ENCODE results near the gene C5orf46. TPM values are rescaled to one million over a fixed set of nuclear protein-coding genes. Genes with fewer than 3 reads are reported as not detected.

Gene C5orf46
- total RNA-seq, 1 experiment from 2014 or later = not detected

DNA sequence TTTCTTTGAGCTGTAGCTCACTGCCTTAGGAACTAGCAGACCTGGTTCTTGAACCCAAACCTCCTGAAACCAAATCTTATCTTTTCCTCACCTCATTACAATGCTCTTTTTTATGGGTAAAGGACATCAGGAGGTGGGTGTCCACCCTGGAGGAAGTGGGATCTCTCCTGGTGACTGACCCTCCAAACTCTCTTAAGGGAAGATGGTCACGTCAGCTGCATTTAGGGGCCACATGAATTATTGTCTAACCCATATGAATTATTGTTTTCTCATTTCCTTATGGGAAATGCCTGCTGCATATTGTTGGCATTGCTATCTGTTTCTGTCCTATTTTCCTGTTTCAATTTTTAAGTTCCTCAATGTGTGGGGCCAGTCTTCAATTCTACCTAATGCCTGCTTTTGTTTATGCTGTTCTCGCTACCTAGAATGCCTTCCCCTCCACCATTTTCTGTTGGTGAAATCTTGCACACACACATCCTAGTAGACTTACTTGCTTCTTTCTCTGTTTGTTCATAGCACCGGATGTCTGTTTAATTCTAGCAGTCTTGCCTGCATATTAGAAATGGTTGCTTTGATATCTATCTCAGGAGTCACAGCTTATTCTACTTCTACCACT lies 52.9 kb downstream of the C5orf46 start:
- ChIA-PET CTCF (interaction anchor here (2.6 kb wide), 1 partner anchor 81 kb away, joined by 8 read pairs; no protein-coding TSS in a partner anchor), POLR2A (no interaction called here)
- no peak for ATAC-seq

More for the DNA sequence above, 52.9 kb downstream of the C5orf46 start:
- TF ChIP-seq JUN (CRISPR knock-in tag; IDR thresholded peaks at IDR 0.05) (no peak), ZNF671 (CRISPR knock-in tag; IDR thresholded peaks at IDR 0.05) (peak; percentile 94), PRRX2 (CRISPR knock-in tag; IDR thresholded peaks at IDR 0.05) (peak; percentile 67), ZNF263 (CRISPR knock-in tag; IDR thresholded peaks at IDR 0.05; ENCODE audit: low read depth) (no peak), ZNF416 (CRISPR knock-in tag; IDR thresholded peaks at IDR 0.05) (peak; percentile 89), OVOL2 (CRISPR knock-in tag; IDR thresholded peaks at IDR 0.05; ENCODE audit: borderline replicate concordance) (no peak), EMX1 (CRISPR knock-in tag; IDR thresholded peaks at IDR 0.05) (peak; percentile 91), JAZF1 (CRISPR knock-in tag; IDR thresholded peaks at IDR 0.05) (no peak), NFATC4 (CRISPR knock-in tag; IDR thresholded peaks at IDR 0.05) (peak; percentile 86)
- TF ChIP-seq, protein P1, sequence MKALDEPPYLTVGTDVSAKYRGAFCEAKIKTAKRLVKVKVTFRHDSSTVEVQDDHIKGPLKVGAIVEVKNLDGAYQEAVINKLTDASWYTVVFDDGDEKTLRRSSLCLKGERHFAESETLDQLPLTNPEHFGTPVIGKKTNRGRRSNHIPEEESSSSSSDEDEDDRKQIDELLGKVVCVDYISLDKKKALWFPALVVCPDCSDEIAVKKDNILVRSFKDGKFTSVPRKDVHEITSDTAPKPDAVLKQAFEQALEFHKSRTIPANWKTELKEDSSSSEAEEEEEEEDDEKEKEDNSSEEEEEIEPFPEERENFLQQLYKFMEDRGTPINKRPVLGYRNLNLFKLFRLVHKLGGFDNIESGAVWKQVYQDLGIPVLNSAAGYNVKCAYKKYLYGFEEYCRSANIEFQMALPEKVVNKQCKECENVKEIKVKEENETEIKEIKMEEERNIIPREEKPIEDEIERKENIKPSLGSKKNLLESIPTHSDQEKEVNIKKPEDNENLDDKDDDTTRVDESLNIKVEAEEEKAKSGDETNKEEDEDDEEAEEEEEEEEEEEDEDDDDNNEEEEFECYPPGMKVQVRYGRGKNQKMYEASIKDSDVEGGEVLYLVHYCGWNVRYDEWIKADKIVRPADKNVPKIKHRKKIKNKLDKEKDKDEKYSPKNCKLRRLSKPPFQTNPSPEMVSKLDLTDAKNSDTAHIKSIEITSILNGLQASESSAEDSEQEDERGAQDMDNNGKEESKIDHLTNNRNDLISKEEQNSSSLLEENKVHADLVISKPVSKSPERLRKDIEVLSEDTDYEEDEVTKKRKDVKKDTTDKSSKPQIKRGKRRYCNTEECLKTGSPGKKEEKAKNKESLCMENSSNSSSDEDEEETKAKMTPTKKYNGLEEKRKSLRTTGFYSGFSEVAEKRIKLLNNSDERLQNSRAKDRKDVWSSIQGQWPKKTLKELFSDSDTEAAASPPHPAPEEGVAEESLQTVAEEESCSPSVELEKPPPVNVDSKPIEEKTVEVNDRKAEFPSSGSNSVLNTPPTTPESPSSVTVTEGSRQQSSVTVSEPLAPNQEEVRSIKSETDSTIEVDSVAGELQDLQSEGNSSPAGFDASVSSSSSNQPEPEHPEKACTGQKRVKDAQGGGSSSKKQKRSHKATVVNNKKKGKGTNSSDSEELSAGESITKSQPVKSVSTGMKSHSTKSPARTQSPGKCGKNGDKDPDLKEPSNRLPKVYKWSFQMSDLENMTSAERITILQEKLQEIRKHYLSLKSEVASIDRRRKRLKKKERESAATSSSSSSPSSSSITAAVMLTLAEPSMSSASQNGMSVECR (CRISPR knock-in tag; IDR thresholded peaks at IDR 0.05; ENCODE audit: borderline replicate concordance) = no peak
- TF ChIP-seq, protein P2, sequence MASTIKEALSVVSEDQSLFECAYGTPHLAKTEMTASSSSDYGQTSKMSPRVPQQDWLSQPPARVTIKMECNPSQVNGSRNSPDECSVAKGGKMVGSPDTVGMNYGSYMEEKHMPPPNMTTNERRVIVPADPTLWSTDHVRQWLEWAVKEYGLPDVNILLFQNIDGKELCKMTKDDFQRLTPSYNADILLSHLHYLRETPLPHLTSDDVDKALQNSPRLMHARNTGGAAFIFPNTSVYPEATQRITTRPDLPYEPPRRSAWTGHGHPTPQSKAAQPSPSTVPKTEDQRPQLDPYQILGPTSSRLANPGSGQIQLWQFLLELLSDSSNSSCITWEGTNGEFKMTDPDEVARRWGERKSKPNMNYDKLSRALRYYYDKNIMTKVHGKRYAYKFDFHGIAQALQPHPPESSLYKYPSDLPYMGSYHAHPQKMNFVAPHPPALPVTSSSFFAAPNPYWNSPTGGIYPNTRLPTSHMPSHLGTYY (CRISPR knock-in tag; IDR thresholded peaks at IDR 0.05) = peak; percentile 73; the same call in 1 of the 2 replicates
- TF ChIP-seq, protein P3, sequence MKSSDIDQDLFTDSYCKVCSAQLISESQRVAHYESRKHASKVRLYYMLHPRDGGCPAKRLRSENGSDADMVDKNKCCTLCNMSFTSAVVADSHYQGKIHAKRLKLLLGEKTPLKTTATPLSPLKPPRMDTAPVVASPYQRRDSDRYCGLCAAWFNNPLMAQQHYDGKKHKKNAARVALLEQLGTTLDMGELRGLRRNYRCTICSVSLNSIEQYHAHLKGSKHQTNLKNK (CRISPR knock-in tag; IDR thresholded peaks at IDR 0.05) = peak; percentile 87
- TF ChIP-seq, protein P4, sequence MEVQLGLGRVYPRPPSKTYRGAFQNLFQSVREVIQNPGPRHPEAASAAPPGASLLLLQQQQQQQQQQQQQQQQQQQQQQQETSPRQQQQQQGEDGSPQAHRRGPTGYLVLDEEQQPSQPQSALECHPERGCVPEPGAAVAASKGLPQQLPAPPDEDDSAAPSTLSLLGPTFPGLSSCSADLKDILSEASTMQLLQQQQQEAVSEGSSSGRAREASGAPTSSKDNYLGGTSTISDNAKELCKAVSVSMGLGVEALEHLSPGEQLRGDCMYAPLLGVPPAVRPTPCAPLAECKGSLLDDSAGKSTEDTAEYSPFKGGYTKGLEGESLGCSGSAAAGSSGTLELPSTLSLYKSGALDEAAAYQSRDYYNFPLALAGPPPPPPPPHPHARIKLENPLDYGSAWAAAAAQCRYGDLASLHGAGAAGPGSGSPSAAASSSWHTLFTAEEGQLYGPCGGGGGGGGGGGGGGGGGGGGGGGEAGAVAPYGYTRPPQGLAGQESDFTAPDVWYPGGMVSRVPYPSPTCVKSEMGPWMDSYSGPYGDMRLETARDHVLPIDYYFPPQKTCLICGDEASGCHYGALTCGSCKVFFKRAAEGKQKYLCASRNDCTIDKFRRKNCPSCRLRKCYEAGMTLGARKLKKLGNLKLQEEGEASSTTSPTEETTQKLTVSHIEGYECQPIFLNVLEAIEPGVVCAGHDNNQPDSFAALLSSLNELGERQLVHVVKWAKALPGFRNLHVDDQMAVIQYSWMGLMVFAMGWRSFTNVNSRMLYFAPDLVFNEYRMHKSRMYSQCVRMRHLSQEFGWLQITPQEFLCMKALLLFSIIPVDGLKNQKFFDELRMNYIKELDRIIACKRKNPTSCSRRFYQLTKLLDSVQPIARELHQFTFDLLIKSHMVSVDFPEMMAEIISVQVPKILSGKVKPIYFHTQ (CRISPR knock-in tag; IDR thresholded peaks at IDR 0.05) = peak; percentile 92
- TF ChIP-seq, protein P5, sequence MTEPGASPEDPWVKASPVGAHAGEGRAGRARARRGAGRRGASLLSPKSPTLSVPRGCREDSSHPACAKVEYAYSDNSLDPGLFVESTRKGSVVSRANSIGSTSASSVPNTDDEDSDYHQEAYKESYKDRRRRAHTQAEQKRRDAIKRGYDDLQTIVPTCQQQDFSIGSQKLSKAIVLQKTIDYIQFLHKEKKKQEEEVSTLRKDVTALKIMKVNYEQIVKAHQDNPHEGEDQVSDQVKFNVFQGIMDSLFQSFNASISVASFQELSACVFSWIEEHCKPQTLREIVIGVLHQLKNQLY (CRISPR knock-in tag; IDR thresholded peaks at IDR 0.05) = no peak
- TF ChIP-seq, protein P6, sequence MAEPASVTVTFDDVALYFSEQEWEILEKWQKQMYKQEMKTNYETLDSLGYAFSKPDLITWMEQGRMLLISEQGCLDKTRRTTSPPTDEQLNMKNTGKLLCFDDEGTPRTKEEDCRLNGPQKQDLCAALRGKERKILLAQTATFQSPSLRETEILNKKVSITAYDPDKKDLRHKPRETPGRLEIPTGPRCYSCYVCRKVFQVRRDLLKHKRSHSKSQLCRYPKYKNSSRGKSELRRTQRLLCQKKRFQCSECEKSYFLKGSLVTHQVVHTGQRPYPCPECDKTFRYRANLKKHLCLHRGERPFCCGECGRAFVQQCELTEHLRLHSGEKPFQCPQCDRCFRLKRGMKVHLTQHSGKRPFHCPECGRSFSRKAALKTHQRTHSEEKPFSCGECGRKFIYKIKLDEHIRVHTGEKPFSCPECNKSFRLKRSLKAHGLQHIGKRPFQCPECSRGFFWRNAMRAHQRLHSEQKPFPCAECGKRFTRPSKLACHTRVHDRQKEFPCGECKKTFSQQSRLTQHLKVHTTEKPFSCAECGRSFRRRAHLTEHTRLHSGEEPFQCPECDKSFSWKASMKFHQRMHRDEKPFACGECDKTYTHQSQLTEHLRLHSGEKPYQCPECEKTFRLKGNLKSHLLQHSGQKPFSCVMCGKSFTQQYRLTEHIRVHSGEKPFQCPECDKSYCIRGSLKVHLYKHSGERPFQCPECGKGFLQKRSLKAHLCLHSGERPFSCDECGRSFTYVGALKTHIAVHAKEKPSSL (CRISPR knock-in tag; conservative IDR thresholded peaks at IDR 0.05) = peak; percentile 85
- TF ChIP-seq, protein P7, sequence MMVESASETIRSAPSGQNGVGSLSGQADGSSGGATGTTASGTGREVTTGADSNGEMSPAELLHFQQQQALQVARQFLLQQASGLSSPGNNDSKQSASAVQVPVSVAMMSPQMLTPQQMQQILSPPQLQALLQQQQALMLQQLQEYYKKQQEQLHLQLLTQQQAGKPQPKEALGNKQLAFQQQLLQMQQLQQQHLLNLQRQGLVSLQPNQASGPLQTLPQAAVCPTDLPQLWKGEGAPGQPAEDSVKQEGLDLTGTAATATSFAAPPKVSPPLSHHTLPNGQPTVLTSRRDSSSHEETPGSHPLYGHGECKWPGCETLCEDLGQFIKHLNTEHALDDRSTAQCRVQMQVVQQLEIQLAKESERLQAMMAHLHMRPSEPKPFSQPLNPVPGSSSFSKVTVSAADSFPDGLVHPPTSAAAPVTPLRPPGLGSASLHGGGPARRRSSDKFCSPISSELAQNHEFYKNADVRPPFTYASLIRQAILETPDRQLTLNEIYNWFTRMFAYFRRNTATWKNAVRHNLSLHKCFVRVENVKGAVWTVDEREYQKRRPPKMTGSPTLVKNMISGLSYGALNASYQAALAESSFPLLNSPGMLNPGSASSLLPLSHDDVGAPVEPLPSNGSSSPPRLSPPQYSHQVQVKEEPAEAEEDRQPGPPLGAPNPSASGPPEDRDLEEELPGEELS (CRISPR knock-in tag; IDR thresholded peaks at IDR 0.05) = no peak
- TF ChIP-seq, protein P8, sequence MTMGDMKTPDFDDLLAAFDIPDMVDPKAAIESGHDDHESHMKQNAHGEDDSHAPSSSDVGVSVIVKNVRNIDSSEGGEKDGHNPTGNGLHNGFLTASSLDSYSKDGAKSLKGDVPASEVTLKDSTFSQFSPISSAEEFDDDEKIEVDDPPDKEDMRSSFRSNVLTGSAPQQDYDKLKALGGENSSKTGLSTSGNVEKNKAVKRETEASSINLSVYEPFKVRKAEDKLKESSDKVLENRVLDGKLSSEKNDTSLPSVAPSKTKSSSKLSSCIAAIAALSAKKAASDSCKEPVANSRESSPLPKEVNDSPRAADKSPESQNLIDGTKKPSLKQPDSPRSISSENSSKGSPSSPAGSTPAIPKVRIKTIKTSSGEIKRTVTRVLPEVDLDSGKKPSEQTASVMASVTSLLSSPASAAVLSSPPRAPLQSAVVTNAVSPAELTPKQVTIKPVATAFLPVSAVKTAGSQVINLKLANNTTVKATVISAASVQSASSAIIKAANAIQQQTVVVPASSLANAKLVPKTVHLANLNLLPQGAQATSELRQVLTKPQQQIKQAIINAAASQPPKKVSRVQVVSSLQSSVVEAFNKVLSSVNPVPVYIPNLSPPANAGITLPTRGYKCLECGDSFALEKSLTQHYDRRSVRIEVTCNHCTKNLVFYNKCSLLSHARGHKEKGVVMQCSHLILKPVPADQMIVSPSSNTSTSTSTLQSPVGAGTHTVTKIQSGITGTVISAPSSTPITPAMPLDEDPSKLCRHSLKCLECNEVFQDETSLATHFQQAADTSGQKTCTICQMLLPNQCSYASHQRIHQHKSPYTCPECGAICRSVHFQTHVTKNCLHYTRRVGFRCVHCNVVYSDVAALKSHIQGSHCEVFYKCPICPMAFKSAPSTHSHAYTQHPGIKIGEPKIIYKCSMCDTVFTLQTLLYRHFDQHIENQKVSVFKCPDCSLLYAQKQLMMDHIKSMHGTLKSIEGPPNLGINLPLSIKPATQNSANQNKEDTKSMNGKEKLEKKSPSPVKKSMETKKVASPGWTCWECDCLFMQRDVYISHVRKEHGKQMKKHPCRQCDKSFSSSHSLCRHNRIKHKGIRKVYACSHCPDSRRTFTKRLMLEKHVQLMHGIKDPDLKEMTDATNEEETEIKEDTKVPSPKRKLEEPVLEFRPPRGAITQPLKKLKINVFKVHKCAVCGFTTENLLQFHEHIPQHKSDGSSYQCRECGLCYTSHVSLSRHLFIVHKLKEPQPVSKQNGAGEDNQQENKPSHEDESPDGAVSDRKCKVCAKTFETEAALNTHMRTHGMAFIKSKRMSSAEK (CRISPR knock-in tag; IDR thresholded peaks at IDR 0.05; ENCODE audit: borderline replicate concordance) = no peak; the same call in none of the 2 replicates
- no peaks in the 10 kb centered on the region for H3K36me3 Mint-ChIP-seq
- no peak overlapping the region; the same call in 1 of the 2 replicates for H3K27ac Mint-ChIP-seq
- no peak overlapping the region for H3K4me3 Mint-ChIP-seq
- peaks cover 7% of the 10 kb centered on the region for H3K27me3 Mint-ChIP-seq (ENCODE audit: low read depth)
- DNase-seq (ENCODE audit: low spot score) = no peak
- H3K9me3 Mint-ChIP-seq = peaks cover 4% of the 10 kb centered on the region; the same call in 1 of the 2 replicates
- peaks cover 47% of the 10 kb centered on the region for H3K4me1 Mint-ChIP-seq

Data from WTC11 (cell line).